GM21786 (cell line): ENCODE data around the gene MYADML2.

Experiments used
- ATAC-seq: cut with Tn5 transposase; IDR thresholded peaks from one replicate; pipeline ENCODE4 v1.9.1; 2021; ENCODE audit not compliant: unreplicated experiment

The MYADML2 gene

GRCh38 chr17:81901167-81902022, 45.6 kb downstream of the MYADML2 start:
- no peak for ATAC-seq

- ATAC-seq: no peak
These were observed 46.7 kb downstream of the MYADML2 start for GRCh38 chr17:81900181-81900820.

GRCh38 chr17:81899514-81900166, 47.4 kb downstream of the MYADML2 start:
- no peak for ATAC-seq

- no peak for ATAC-seq
These were observed 48.1 kb downstream of the MYADML2 start for GRCh38 chr17:81898885-81899284.

DNA sequence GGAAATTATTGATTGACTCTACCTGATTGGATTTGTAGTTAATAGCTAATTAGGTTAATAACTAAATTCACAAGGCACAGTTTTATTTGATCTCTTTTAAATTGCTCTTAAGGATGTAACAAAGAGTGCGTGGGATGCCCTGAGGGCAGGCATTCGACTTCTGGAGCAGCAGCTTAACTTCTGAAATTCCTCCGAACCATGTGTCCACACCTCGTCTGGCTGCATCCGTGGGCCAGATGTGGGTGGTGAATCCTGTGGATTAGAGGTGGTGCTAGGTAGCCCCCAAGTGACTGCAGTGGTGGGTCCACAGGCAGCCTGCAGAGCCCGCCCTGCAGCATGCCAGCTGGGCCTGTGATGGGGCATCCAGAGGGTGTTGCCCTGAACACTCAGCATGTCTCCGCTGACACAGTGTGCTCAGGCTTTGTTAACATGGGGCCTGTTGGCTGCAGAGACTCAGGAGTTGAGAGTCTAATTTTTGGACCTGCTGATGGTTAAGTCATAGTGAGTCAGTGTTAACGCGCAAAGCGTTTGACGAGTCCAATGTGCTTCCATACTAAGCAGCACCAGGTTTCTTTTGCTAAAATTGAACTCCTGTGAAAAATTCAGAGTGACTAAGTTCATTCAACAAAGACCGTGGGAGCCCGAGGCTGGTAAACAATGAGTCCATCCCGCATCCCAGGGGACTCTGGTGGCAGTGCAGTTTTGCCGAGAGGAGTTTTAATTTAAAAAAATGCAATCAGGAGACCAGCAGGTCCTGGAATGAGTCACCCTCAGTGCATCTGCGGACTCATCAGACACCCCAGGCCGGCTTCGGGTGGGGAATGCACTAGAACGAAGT, 48.8 kb downstream of the MYADML2 start:
- ATAC-seq: no peak

DNA sequence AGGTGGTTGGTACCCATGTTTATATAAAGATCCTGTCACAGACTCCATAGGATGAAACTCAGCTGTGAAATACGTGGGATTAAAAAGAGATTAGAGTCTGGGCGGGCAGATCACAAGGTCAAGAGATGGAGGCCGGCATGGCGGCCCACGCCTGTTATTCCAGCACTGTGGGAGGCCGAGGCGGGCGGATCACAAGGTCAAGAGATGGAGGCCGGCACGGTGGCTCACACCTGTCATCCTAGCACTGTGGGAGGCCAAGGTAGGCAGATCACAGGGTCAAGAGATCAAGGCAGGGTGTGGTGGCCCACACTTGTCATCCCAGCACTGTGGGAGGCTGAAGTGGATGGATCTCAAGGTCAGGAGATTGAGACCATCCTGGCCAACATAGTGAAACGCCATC, 51.6 kb downstream of the MYADML2 start:
- no peak for ATAC-seq

- no peak for ATAC-seq
These were observed 55.8 kb downstream of the MYADML2 start for GRCh38 chr17:81891303-81891552.

GRCh38 chr17:81890447-81891302, 56.4 kb downstream of the MYADML2 start:
- ATAC-seq: no peak
